ENCODE measurements around the gene DNASE1L3. TPM values are rescaled to one million over a fixed set of nuclear protein-coding genes. Genes with fewer than 3 reads are reported as not detected.
A peak's percentile ranks its signal among the peaks of the same experiment; 100 is the strongest.

Gene DNASE1L3
- total RNA-seq, 1 donor from 2014 or later = 0.22 TPM

DNA sequence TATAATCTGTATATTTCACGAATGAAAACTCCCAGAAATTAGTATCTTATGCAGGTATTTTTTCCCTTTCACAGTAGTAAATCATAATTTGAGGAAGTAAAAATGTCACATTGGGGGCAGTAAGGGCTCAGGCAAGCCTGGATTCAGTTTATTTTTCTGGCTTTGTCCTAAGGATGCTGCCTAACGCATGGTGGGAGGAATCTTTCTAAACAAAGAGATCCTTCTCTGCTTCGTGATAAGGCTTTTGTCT lies 35.7 kb downstream of the DNASE1L3 start:
- peaks cover 16% of the 10 kb centered on the region for H3K4me1 Mint-ChIP-seq
- TF ChIP-seq, protein P1, sequence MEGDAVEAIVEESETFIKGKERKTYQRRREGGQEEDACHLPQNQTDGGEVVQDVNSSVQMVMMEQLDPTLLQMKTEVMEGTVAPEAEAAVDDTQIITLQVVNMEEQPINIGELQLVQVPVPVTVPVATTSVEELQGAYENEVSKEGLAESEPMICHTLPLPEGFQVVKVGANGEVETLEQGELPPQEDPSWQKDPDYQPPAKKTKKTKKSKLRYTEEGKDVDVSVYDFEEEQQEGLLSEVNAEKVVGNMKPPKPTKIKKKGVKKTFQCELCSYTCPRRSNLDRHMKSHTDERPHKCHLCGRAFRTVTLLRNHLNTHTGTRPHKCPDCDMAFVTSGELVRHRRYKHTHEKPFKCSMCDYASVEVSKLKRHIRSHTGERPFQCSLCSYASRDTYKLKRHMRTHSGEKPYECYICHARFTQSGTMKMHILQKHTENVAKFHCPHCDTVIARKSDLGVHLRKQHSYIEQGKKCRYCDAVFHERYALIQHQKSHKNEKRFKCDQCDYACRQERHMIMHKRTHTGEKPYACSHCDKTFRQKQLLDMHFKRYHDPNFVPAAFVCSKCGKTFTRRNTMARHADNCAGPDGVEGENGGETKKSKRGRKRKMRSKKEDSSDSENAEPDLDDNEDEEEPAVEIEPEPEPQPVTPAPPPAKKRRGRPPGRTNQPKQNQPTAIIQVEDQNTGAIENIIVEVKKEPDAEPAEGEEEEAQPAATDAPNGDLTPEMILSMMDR (IDR thresholded peaks at IDR 0.05; ENCODE audit: unreplicated experiment) = no peak
- peaks cover 9% of the 10 kb centered on the region for H3K36me3 Mint-ChIP-seq
- no peaks in the 10 kb centered on the region for H3K27me3 Mint-ChIP-seq (ENCODE audit: low read depth)
- H3K9me3 Mint-ChIP-seq = no peaks in the 10 kb centered on the region
- peak overlapping the region; percentile 86 for H3K27ac Mint-ChIP-seq
- no peak for DNase-seq (ENCODE audit: low spot score in 2 of 2, unreplicated experiment in 2 of 2)
- H3K4me3 Mint-ChIP-seq = no peak overlapping the region

DNA sequence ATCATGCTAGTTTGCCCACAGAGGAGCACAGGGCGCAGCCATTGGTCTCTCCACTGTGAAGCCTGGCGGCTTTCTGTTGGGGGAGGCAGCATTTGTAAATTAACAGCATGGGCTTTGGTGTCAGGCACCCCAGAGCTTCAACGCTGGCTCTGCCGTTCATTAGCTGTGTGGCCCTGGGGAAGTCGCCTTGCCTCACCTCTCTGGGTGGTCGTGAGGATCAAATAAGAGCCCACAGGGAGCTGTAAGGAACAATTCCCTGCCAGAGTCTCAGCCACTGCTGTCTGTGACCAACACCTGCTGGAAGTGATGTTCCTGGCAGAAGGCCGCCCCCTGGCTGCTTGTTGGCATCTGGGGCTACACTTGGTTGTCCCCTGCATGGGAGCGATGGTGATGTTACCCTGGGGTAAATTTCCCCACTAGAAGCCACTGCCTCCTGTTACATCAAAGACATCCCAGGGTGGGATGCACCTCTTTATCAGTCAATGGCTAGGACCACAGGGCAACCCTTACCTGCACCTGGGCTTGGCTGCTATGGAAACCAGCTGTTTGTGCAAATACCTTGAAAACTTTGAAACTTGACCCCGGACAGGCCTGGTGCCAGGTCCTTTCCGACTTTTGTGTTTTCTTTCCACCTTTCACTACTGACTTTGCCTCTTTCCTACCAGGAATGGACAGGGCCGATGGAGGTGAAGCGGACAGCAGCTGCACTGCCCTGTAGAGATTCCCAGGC lies 36.9 kb downstream of the DNASE1L3 start:
- Mint-ChIP-seq H3K27me3 (ENCODE audit: low read depth) (no peaks in the 10 kb centered on the region), H3K4me3 (no peak overlapping the region)
- DNase-seq (ENCODE audit: low spot score in 2 of 2, unreplicated experiment in 2 of 2) = no peak

DNA sequence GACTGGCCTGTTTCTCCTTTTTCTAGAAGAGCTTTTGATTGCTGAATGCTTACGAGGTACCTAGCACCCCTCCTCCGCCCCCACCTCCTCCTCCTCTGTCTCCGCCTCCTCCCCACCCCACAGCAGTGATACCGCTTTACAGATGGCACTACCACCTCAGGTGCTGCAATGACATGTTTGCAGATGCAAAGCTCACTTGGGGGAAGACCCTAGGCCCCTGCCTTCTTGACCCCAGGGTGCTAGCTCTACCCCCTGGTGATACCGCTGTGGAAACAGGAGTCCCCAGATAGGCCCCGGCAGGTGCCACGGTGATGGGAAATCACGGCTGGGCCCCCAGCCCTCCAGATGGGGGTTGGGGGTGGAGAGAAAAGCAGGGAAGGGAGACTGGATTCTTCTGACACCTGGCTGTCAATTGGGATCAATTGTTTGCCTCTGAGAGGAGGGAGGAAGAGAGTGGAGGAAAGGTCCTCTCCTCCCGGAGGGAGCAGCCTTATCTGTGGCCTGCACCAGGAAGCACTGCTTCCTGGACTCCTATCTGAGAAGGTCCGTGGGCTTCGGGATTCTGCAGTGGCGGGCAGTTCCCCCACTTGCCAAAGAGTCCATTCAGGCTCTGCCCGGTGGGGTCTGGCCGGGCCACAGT lies 37.6 kb downstream of the DNASE1L3 start:
- H3K4me1 Mint-ChIP-seq = peaks cover 16% of the 10 kb centered on the region
- H3K36me3 Mint-ChIP-seq = peaks cover 21% of the 10 kb centered on the region
- no peaks in the 10 kb centered on the region for H3K27me3 Mint-ChIP-seq (ENCODE audit: low read depth)
- TF ChIP-seq, protein P1 (IDR thresholded peaks at IDR 0.05; ENCODE audit: unreplicated experiment) = no peak
- no peak overlapping the region for H3K27ac Mint-ChIP-seq
- DNase-seq (ENCODE audit: low spot score in 2 of 2, unreplicated experiment in 2 of 2) = no peak
- H3K4me3 Mint-ChIP-seq = no peak overlapping the region
- no peaks in the 10 kb centered on the region for H3K9me3 Mint-ChIP-seq

More for the DNA sequence above, 36.9 kb downstream of the DNASE1L3 start:
- Mint-ChIP-seq H3K36me3 (peaks cover 15% of the 10 kb centered on the region), H3K27ac (peak overlapping the region; percentile 58), H3K4me1 (peaks cover 16% of the 10 kb centered on the region), H3K9me3 (no peaks in the 10 kb centered on the region)
- TF ChIP-seq, protein P1 (IDR thresholded peaks at IDR 0.05; ENCODE audit: unreplicated experiment) = no peak

DNA sequence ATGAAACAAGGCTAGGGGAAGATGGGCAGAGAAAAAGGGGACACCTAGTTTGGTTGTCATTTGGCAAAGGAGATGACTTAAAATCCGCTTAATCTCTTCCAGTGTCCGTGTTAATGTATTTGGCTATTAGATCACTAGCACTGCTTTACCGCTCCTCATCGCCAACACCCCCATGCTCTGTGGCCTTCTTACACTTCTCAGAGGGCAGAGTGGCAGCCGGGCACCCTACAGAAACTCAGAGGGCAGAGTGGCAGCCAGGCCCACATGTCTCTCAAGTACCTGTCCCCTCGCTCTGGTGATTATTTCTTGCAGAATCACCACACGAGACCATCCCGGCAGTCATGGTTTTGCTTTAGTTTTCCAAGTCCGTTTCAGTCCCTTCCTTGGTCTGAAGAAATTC lies 39.6 kb downstream of the DNASE1L3 start:
- no peaks in the 10 kb centered on the region for H3K9me3 Mint-ChIP-seq
- no peak for DNase-seq (ENCODE audit: low spot score in 2 of 2, unreplicated experiment in 2 of 2)
- no peak overlapping the region for H3K4me3 Mint-ChIP-seq
- H3K27me3 Mint-ChIP-seq (ENCODE audit: low read depth) = no peaks in the 10 kb centered on the region
- H3K36me3 Mint-ChIP-seq = peaks cover 23% of the 10 kb centered on the region
- TF ChIP-seq, protein P1 (IDR thresholded peaks at IDR 0.05; ENCODE audit: unreplicated experiment) = no peak
- H3K4me1 Mint-ChIP-seq = peaks cover 21% of the 10 kb centered on the region
- H3K27ac Mint-ChIP-seq = no peak overlapping the region

DNA sequence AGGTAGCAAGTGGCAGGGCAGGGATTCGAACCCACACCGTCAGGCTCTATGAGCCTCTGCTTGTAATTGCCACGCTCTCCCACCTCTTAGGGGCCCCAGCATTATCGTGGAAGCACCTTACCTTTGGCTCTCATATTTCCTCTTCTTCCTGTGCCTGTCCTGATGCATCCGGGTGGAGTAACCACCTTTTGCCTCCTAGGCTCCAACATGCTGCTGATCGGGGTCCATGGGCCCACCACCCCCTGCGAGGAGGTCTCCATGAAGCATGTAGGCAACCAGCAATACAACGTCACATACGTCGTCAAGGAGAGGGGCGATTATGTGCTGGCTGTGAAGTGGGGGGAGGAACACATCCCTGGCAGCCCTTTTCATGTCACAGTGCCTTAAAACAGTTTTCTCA lies 40.4 kb downstream of the DNASE1L3 start:
- TF ChIP-seq, protein P1 (IDR thresholded peaks at IDR 0.05; ENCODE audit: unreplicated experiment) = no peak
- Mint-ChIP-seq H3K36me3 (peaks cover 24% of the 10 kb centered on the region), H3K4me3 (no peak overlapping the region), H3K27ac (no peak overlapping the region), H3K9me3 (no peaks in the 10 kb centered on the region), H3K4me1 (peaks cover 24% of the 10 kb centered on the region), H3K27me3 (ENCODE audit: low read depth) (no peaks in the 10 kb centered on the region)
- DNase-seq (ENCODE audit: low spot score in 2 of 2, unreplicated experiment in 2 of 2) = no peak
